ENCODE data around the gene MRPS22. TPM values are rescaled to one million over a fixed set of nuclear protein-coding genes. Genes with fewer than 3 reads are reported as not detected.
A peak's percentile ranks its signal among the peaks of the same experiment; 100 is the strongest.

Gene MRPS22
- total and polyA plus RNA-seq, 2 of the 8 experiments (the other 6 are each of a cell fraction or from before 2014, with no cell fraction given) = 28.3 to 45.8 TPM

- TF ChIP-seq CHD7 (IDR thresholded peaks at IDR 0.05; ENCODE audit: insufficient replicate concordance, low read length) = no peak
- no peak for TF ChIP-seq KDM5A (IDR thresholded peaks at IDR 0.05; ENCODE audit: low read length)
- no peak for TF ChIP-seq USF2 (IDR thresholded peaks at IDR 0.05; ENCODE audit: low read length)
- peak; percentile 85; the same call in 1 of the 2 replicates for TF ChIP-seq JUND (IDR thresholded peaks at IDR 0.05; ENCODE audit: low read length)
- TF ChIP-seq NANOG (IDR thresholded peaks at IDR 0.05; ENCODE audit: insufficient read depth, low read depth, low read length, poor library complexity, severe bottlenecking) = no peak
Measured at GRCh38 chr3:139299261-139300132, 44.3 kb upstream of the MRPS22 start (continued).

Data from H1 (cell line).